SK-N-SH (cell line): ENCODE results near the gene LAGE3. TPM values are rescaled to one million over a fixed set of nuclear protein-coding genes. Genes with fewer than 3 reads are reported as not detected.

Experiments used
- CTCF ChIA-PET: fragments of 300-600, 350-600 bp; formaldehyde crosslinking; extraction: SDS; loops from one replicate; lab custom pipeline; 2021; lab: Yijun Ruan, JAX
- POLR2A ChIA-PET: fragments of 350-600 bp; sonication (Branson Sonifier 250); formaldehyde crosslinking; extraction: SDS; loops from one replicate; lab custom pipeline; 2020; ENCODE audit warnings: antibody characterized with exemption, inconsistent platforms; lab: Yijun Ruan, JAX
- DNase-seq: peaks from one replicate; pipeline ENCODE4 v3.0.0; 2012
- H2AFZ ChIP-seq: fragments of 200-600 bp; sonication (generic); 2 replicates; pipeline ENCODE4 v1.8.1; 2016; ENCODE audit warnings: antibody characterized with exemption, mild to moderate bottlenecking, low read depth
- H3F3A ChIP-seq: fragments of 200-600 bp; sonication (generic); replicated peaks from 2 replicates; pipeline ENCODE3; 2016; ENCODE audit warnings: antibody characterized with exemption, mild to moderate bottlenecking; ENCODE audit not compliant: insufficient read depth
- H3K27ac ChIP-seq, 2 experiments: fragments of 200-500 bp in 1 of 2; fragments of 200-600 bp in 1 of 2; sonication (Bioruptor generic) in 1 of 2; sonication (generic), shearing (Covaris generic) in 1 of 2; 2 replicates each; pipeline versions ENCODE4 v1.5.1 to v1.6.1; 2014 to 2016; ENCODE audit warnings: low read depth in 2 of 2, inconsistent platforms in 1 of 2, low read length in 1 of 2, mild to moderate bottlenecking in 1 of 2, mixed read lengths in 1 of 2
- H3K27me3 ChIP-seq: fragments of 200-600 bp; sonication (generic), shearing (Covaris generic); 2 replicates; pipeline ENCODE4 v1.6.1; 2016; ENCODE audit warnings: mixed run types; ENCODE audit not compliant: insufficient read depth
- H3K36me3 ChIP-seq, 2 experiments: fragments of 200-500 bp in 1 of 2; fragments of 200-600 bp in 1 of 2; sonication (Bioruptor generic) in 1 of 2; sonication (generic) in 1 of 2; replicated peaks in 1 of 2; 2 replicates each; pipeline versions ENCODE3 to v1.5.1; 2014 to 2016; ENCODE audit warnings: low read length in 1 of 2, mild to moderate bottlenecking in 1 of 2; ENCODE audit not compliant: insufficient read depth in 2 of 2, control insufficient read depth in 1 of 2
- H3K4me1 ChIP-seq, 2 experiments: fragments of 200-500 bp in 1 of 2; fragments of 200-600 bp in 1 of 2; sonication (Bioruptor generic) in 1 of 2; sonication (generic), shearing (Covaris generic) in 1 of 2; 2 replicates each; pipeline versions ENCODE4 v1.5.1 to v1.6.1; 2014 to 2016; ENCODE audit warnings: low read depth in 1 of 2, low read length in 1 of 2, mixed run types in 1 of 2; ENCODE audit not compliant: insufficient read depth in 2 of 2, control insufficient read depth in 1 of 2
- H3K4me2 ChIP-seq: fragments of 200-600 bp; sonication (generic), shearing (Covaris generic); 2 replicates; pipeline ENCODE4 v1.6.1; 2017; ENCODE audit warnings: mixed run types
- H3K4me3 ChIP-seq, 2 experiments: fragments of 200-500 bp in 1 of 2; fragments of 200-600 bp in 1 of 2; sonication (Bioruptor generic) in 1 of 2; sonication (generic), shearing (Covaris generic) in 1 of 2; 2 replicates each; pipeline versions ENCODE4 v1.5.1 to v1.8.1; 2014 to 2016; ENCODE audit warnings: low read depth in 2 of 2, inconsistent platforms in 1 of 2, low read length in 1 of 2, mild to moderate bottlenecking in 1 of 2, mixed read lengths in 1 of 2, moderate library complexity in 1 of 2
- H3K79me2 ChIP-seq: fragments of 200-600 bp; sonication (generic); 2 replicates; pipeline ENCODE4 v1.8.1; 2017; ENCODE audit warnings: mild to moderate bottlenecking; ENCODE audit not compliant: insufficient read depth
- H3K9ac ChIP-seq: fragments of 200-600 bp; sonication (generic); 2 replicates; pipeline ENCODE4 v1.6.1; 2017; ENCODE audit warnings: mixed run types
- H3K9me2 ChIP-seq: fragments of 200-600 bp; sonication (generic); 2 replicates; pipeline ENCODE4 v1.6.1; 2017; ENCODE audit warnings: mixed run types
- H3K9me3 ChIP-seq: fragments of 200-600 bp; sonication (generic); 2 replicates; pipeline ENCODE4 v1.6.1; 2017; ENCODE audit warnings: mixed run types, mild to moderate bottlenecking, moderate library complexity
- H4K20me1 ChIP-seq: fragments of 200-600 bp; sonication (generic); 2 replicates; pipeline ENCODE4 v1.6.1; 2017; ENCODE audit warnings: mild to moderate bottlenecking, mixed run types; ENCODE audit not compliant: insufficient read depth
- EZH2phosphoT487 ChIP-seq: fragments of 200-600 bp; sonication (generic); IDR thresholded peaks from 2 replicates; pipeline ENCODE4 v1.6.1; 2017; ENCODE audit warnings: low read depth, mixed run types, mild to moderate bottlenecking, antibody characterized with exemption, moderate library complexity, borderline replicate concordance
- FOXM1 ChIP-seq: IDR thresholded peaks from 2 replicates; pipeline ENCODE4 v1.4.0; 2012; ENCODE audit warnings: low read depth, mild to moderate bottlenecking
- GATA2 ChIP-seq: sonication (generic); formaldehyde crosslinking; IDR thresholded peaks from 2 replicates; pipeline ENCODE4 v1.5.0; 2020; ENCODE audit warnings: mild to moderate bottlenecking, missing genetic modification reagents
- RFX5 ChIP-seq: IDR thresholded peaks from 2 replicates; pipeline ENCODE4 v1.6.1; 2012; ENCODE audit warnings: mild to moderate bottlenecking, improper control_type of control experiment, low read length
- SIN3A ChIP-seq: IDR thresholded peaks from 2 replicates; pipeline ENCODE4 v1.6.1; 2012; ENCODE audit warnings: low read depth, mild to moderate bottlenecking, low read length, moderate library complexity, borderline replicate concordance
- WGBS: methylation state at CpG from one replicate; pipeline ENCODE4 v1.1.6; 2017; ENCODE audit warnings: low lambda C conversion rate; 5-methylcytosine and 5-hydroxymethylcytosine counted together
- polyA plus RNA-seq, 3 experiments: library from polyadenylated mRNA; depleted of rRNA; stranded (reverse); fragments of >200 nt; gene quantifications; 2 replicates each; pipeline ENCODE4 v1.2.3, GENCODE V29; 2012
- TF ChIP-seq, protein P1 (sequence below): IDR thresholded peaks from 2 replicates; pipeline ENCODE4 v1.4.0; 2012; ENCODE audit warnings: low read depth
- TF ChIP-seq, protein P2 (sequence below): IDR thresholded peaks from 2 replicates; pipeline ENCODE4 v1.6.1; 2012; ENCODE audit warnings: mild to moderate bottlenecking, low read depth, low read length, moderate library complexity

LAGE3 gene
- polyA plus RNA-seq, 1 of the 3 experiments (the other 2 are of a cell fraction) = 37.2 TPM

DNA sequence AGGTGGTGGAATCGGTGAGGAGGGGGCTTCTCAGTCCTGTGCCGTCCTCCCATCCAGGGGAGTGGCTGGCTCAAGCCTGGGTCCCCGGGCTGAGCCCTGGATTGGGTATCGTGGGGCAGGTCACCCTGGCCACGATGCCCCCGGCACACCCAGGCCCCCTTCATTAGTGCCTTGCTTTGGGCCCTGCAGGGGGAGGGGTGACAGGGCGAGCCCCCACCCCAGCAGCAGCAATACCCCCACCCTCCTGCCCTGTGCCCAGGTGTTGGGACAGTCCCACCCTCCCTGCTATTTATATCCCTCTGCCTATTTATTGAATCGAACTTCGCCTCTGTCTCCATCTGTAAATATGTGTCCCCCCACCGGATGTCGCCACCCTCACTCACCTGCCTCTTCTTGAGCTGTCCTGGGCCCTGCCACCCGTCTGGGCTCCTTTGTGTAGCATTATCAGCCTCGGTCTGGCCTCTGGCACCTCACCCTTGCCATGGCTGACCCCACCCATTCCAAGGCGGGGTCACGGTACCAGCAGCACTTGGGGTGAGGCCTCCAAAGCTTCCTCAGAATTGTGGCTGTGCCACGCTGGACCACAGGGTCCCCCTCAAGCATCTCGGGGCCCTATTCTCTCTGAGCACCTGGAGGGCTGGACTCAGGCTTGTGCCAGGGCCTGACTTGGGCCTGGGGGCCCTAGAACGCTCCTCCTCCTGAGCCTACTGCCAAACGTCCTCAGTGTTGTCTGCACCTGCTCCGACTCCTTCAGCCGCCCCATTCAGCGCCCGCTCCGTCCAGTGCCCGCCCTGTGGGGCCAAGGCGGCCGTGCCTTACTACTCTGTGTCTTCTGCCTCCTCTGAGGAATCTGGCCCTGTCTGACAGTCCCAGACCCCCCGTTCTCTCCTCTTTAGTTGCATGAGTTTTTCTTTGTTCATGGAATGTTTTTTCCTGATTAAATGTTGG lies 6.1 kb downstream of the LAGE3 start:
- Histone ChIP-seq H3K4me3 (no peak overlapping the region), H3K27ac (no peak overlapping the region), H3K36me3 (peaks cover 0 to 6% of the 10 kb centered on the region in 2 experiments), H3K79me2 (no peaks in the 10 kb centered on the region; the same call in 1 of the 2 replicates), H3K4me1 (peaks cover 0 to 4% of the 10 kb centered on the region in 2 experiments; a peak in 1 of 4 replicates)
- TF ChIP-seq SIN3A = no peak
- TF ChIP-seq, all 33 proteins: peak for 0
- POLR2A ChIA-PET = no interaction called here
- no peak for DNase-seq
- CTCF ChIA-PET = interaction anchor here (1.2 kb wide), 1 partner anchor 13 kb away, joined by 3 read pairs; no protein-coding TSS in a partner anchor
- Histone ChIP-seq H3K27me3 (peaks cover 13% of the 10 kb centered on the region), H3K4me2 (no peak overlapping the region), H3K9ac (no peak overlapping the region), H4K20me1 (0 out of 2 replicates have a peak, but pooled peaks cover 8% of the 10 kb centered on the region), H3K9me3 (no peaks in the 10 kb centered on the region), H3F3A (peaks cover 14% of the 10 kb centered on the region), H3K9me2 (no peaks in the 10 kb centered on the region), H2AFZ (no peak overlapping the region)
- 67% methylated on average over 21 of the region's 28 CpGs for WGBS

DNA sequence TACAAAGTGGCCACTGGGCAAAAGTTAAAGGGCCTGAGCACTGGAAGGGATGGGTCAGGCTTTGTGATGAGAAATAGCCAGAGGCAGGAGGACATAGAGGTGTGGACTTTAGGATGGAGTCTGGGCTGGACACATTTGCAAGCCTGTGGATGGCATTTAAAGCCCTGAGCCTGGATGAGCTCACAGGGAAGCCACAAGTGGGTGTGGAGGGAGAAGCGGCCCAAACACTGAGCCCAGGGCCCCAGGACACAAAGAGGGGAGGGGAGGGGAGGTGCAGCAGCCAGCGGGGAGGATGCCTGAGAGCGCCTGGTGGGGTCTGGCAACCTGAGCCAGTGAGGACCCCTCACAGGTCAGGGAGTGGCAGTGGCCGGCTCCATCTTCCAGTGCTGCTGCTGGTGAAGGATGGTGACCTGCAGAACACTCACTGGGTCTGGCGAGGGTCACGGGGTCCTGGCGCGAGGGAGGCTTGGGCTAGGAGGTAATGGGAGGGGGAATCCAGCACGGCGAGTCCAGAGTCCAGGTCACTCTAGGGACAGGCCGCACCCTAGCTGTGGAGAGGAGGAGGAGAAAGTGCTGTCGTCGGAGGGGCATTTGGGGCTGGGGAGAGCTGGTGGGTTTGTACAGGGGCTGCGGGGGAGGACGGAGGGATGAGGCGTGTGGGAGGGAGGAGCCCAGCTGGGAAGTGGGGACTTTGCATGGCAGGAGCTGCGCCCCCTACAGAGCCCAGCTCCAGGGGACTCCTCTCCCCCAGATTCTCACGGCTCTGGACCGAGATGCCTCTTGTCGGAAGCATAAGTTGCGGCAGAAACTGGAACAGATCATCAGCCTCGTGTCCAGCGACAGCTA lies 7.0 kb downstream of the LAGE3 start:
- H2AFZ ChIP-seq = no peak overlapping the region
- no peak overlapping the region for H3K4me3 ChIP-seq
- no peak overlapping the region for H3K4me2 ChIP-seq
- peaks cover 0 to 10% of the 10 kb centered on the region in 2 experiments for H3K36me3 ChIP-seq
- CTCF ChIA-PET = no interaction called here
- H3K27me3 ChIP-seq = peaks cover 13% of the 10 kb centered on the region
- H3K79me2 ChIP-seq = no peaks in the 10 kb centered on the region
- no peak overlapping the region for H3K27ac ChIP-seq
- peaks cover 7% of the 10 kb centered on the region for H3F3A ChIP-seq
- 0 out of 2 replicates have a peak, but pooled peaks cover 8% of the 10 kb centered on the region for H4K20me1 ChIP-seq
- POLR2A ChIA-PET = no interaction called here
- no peaks in the 10 kb centered on the region for H3K9me3 ChIP-seq
- no peaks in the 10 kb centered on the region for H3K4me1 ChIP-seq
- TF ChIP-seq, protein P1, sequence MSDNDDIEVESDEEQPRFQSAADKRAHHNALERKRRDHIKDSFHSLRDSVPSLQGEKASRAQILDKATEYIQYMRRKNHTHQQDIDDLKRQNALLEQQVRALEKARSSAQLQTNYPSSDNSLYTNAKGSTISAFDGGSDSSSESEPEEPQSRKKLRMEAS = no peak
- TF ChIP-seq FOXM1 = no peak
- TF ChIP-seq GATA2 = no peak
- TF ChIP-seq SIN3A = no peak
- no peak for TF ChIP-seq EZH2phosphoT487
- TF ChIP-seq, protein P2, sequence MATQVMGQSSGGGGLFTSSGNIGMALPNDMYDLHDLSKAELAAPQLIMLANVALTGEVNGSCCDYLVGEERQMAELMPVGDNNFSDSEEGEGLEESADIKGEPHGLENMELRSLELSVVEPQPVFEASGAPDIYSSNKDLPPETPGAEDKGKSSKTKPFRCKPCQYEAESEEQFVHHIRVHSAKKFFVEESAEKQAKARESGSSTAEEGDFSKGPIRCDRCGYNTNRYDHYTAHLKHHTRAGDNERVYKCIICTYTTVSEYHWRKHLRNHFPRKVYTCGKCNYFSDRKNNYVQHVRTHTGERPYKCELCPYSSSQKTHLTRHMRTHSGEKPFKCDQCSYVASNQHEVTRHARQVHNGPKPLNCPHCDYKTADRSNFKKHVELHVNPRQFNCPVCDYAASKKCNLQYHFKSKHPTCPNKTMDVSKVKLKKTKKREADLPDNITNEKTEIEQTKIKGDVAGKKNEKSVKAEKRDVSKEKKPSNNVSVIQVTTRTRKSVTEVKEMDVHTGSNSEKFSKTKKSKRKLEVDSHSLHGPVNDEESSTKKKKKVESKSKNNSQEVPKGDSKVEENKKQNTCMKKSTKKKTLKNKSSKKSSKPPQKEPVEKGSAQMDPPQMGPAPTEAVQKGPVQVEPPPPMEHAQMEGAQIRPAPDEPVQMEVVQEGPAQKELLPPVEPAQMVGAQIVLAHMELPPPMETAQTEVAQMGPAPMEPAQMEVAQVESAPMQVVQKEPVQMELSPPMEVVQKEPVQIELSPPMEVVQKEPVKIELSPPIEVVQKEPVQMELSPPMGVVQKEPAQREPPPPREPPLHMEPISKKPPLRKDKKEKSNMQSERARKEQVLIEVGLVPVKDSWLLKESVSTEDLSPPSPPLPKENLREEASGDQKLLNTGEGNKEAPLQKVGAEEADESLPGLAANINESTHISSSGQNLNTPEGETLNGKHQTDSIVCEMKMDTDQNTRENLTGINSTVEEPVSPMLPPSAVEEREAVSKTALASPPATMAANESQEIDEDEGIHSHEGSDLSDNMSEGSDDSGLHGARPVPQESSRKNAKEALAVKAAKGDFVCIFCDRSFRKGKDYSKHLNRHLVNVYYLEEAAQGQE = no peak
- TF ChIP-seq RFX5 = no peak
- 63% methylated on average over 16 of the region's 23 CpGs for WGBS
- H3K9me2 ChIP-seq = no peaks in the 10 kb centered on the region
- no peak for DNase-seq
- no peak overlapping the region for H3K9ac ChIP-seq
